HFFc6 (cell line): ENCODE results near the gene MAPKAPK3. TPM values are rescaled to one million over a fixed set of nuclear protein-coding genes. Genes with fewer than 3 reads are reported as not detected.
A peak's percentile ranks its signal among the peaks of the same experiment; 100 is the strongest.

Experiments
- DNase-seq: peaks from one replicate; pipeline ENCODE4 v3.0.0-alpha.2; 2018
- H3K27ac Mint-ChIP-seq: 2 replicates; pipeline ENCODE4 v1.8.0; 2020; ENCODE audit warnings: mild to moderate bottlenecking, mixed read lengths
- H3K27me3 Mint-ChIP-seq: 2 replicates; pipeline ENCODE4 v1.8.0; 2021; ENCODE audit warnings: mild to moderate bottlenecking, moderate library complexity, mixed read lengths; ENCODE audit not compliant: insufficient read depth
- H3K36me3 Mint-ChIP-seq: 2 replicates; pipeline ENCODE4 v1.8.0; 2021; ENCODE audit warnings: low read depth, mixed read lengths
- H3K4me1 Mint-ChIP-seq: 2 replicates; pipeline ENCODE4 v1.8.0; 2020; ENCODE audit warnings: low read depth, mixed read lengths
- H3K4me3 Mint-ChIP-seq: 2 replicates; pipeline ENCODE4 v1.8.0; 2020; ENCODE audit warnings: mild to moderate bottlenecking, moderate library complexity, mixed read lengths
- H3K9me3 Mint-ChIP-seq: 2 replicates; pipeline ENCODE4 v1.8.0; 2020; ENCODE audit warnings: mild to moderate bottlenecking, mixed read lengths
- total RNA-seq, 6 experiments: library from RNA; stranded (reverse); fragmentation: NEBNext Ultra II Directional; extraction: Animal tissue kit (Norgen Biotek cat#: 25700); gene quantifications; 2 replicates in 1 of 6; 3 replicates in 5 of 6; pipeline ENCODE4 v1.2.3, GENCODE V29; 2021
- TF ChIP-seq, protein P1 (sequence below): fragments of 200-600 bp; sonication (generic); IDR thresholded peaks from 2 replicates; pipeline ENCODE4 v1.5.0; 2021; ENCODE audit warnings: antibody characterized with exemption, mild to moderate bottlenecking

MAPKAPK3 gene
- total RNA-seq, 6 experiments from 2014 or later = 60.5 to 65.5 (median 62.8) TPM

DNA sequence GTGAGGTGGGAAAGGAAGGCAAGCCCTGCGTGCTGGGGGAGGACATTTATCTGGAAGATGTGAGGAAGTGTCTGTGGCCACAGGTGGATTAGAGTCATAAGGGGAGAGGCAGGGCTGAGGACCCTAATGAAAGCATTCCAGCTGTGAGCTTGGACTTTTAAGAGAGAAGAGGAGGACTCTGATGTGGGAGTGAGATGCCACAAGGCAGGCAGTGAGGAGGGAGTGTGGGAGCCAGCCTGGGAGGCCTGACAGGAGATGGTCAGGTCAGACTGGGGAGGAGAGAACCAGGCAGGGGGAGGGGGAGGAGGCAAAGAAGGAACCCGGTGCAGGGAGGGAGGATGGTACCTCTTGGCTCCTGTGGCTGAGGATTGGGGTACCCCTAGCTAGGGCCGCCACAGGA lies 21.0 kb downstream of the MAPKAPK3 start:
- H3K27ac Mint-ChIP-seq = peak overlapping the region; percentile 43; the same call in 1 of the 2 replicates
- H3K4me1 Mint-ChIP-seq = peaks cover 42% of the 10 kb centered on the region
- no peak for DNase-seq
- peaks cover 2% of the 10 kb centered on the region; the same call in 1 of the 2 replicates for H3K27me3 Mint-ChIP-seq
- peaks cover 6% of the 10 kb centered on the region; the same call in 1 of the 2 replicates for H3K36me3 Mint-ChIP-seq
- no peak overlapping the region; the same call in 1 of the 2 replicates for H3K4me3 Mint-ChIP-seq
- TF ChIP-seq, protein P1, sequence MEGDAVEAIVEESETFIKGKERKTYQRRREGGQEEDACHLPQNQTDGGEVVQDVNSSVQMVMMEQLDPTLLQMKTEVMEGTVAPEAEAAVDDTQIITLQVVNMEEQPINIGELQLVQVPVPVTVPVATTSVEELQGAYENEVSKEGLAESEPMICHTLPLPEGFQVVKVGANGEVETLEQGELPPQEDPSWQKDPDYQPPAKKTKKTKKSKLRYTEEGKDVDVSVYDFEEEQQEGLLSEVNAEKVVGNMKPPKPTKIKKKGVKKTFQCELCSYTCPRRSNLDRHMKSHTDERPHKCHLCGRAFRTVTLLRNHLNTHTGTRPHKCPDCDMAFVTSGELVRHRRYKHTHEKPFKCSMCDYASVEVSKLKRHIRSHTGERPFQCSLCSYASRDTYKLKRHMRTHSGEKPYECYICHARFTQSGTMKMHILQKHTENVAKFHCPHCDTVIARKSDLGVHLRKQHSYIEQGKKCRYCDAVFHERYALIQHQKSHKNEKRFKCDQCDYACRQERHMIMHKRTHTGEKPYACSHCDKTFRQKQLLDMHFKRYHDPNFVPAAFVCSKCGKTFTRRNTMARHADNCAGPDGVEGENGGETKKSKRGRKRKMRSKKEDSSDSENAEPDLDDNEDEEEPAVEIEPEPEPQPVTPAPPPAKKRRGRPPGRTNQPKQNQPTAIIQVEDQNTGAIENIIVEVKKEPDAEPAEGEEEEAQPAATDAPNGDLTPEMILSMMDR = no peak
- H3K9me3 Mint-ChIP-seq = no peaks in the 10 kb centered on the region

DNA sequence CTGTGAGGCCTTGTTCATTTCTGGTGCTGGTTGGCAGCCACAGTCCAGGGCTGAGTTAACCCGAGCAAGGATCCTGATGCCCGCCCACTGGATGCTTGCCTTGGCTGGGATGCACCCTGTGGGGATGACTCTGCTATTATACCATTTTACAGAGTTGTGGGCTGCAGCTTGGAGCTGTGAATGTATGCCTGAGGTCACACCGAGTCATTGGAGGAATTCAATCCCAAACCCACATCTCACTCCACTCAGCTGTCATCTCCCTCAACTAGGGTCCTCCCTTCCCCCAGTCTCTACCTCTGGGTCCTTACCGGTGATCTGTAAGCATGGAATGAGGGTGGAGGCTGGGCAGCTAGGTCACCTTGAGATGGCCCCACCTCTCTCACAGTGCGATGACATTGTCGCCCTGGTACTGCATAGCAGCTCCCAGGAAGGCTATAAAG lies 22.1 kb downstream of the MAPKAPK3 start:
- Mint-ChIP-seq H3K4me1 (peaks cover 33% of the 10 kb centered on the region), H3K27ac (peak overlapping the region; percentile 74), H3K9me3 (no peaks in the 10 kb centered on the region), H3K36me3 (peaks cover 6% of the 10 kb centered on the region; the same call in 1 of the 2 replicates), H3K4me3 (peak overlapping the region; percentile 4; the same call in 1 of the 2 replicates), H3K27me3 (peaks cover 2% of the 10 kb centered on the region; the same call in 1 of the 2 replicates)
- TF ChIP-seq, protein P1 = no peak
- DNase-seq = peak; percentile 66

DNA sequence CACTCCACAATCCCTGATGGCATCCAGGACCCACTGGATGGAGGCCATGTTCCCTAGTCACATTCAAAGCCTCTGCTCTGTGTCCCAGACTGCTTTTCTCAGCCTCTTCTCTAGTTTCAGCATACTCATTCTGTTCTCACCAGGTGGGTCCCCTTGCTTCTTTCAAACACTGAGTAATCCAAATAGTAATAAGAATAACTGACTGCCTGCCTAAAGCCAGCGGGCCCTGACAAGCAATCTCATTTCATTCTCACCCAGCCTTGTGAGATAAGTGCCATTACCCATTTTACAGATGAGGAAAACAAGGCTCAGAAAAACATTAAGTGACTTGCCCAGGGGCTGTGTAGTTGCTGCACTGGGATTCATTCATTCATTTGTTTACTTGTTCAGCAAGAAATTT lies 25.4 kb downstream of the MAPKAPK3 start:
- TF ChIP-seq, protein P1 = no peak
- no peaks in the 10 kb centered on the region for H3K9me3 Mint-ChIP-seq
- H3K36me3 Mint-ChIP-seq = peaks cover 6% of the 10 kb centered on the region
- no peak overlapping the region for H3K4me3 Mint-ChIP-seq
- H3K27me3 Mint-ChIP-seq = peaks cover 2% of the 10 kb centered on the region; the same call in 1 of the 2 replicates
- no peak for DNase-seq
- H3K4me1 Mint-ChIP-seq = peaks cover 25% of the 10 kb centered on the region
- no peak overlapping the region for H3K27ac Mint-ChIP-seq

DNA sequence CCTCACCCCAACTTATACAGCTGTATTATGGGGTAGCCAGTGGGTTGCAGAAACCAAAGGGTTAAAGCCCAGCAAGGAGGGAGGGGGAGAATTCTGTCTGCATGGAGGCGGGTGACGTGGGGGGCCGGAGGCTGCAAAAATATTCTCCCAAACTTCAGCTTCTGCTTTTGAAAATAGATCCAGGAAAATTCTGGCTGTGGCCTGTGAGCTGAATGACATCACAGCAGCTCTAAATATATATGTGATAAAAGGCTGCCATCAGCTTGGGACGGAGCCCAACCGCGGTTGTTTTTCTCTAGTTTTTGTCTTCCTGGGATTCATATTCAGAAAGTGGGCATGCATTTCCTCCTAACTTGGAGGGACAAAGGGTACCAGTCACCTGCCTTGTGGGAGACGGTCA lies 27.6 kb downstream of the MAPKAPK3 start:
- no peak overlapping the region for H3K4me3 Mint-ChIP-seq
- H3K4me1 Mint-ChIP-seq = peaks cover 13% of the 10 kb centered on the region
- no peak for DNase-seq
- no peaks in the 10 kb centered on the region for H3K9me3 Mint-ChIP-seq
- TF ChIP-seq, protein P1 = no peak
- H3K27me3 Mint-ChIP-seq = peaks cover 2% of the 10 kb centered on the region; the same call in 1 of the 2 replicates
- peaks cover 6% of the 10 kb centered on the region for H3K36me3 Mint-ChIP-seq
- H3K27ac Mint-ChIP-seq = no peak overlapping the region

DNA sequence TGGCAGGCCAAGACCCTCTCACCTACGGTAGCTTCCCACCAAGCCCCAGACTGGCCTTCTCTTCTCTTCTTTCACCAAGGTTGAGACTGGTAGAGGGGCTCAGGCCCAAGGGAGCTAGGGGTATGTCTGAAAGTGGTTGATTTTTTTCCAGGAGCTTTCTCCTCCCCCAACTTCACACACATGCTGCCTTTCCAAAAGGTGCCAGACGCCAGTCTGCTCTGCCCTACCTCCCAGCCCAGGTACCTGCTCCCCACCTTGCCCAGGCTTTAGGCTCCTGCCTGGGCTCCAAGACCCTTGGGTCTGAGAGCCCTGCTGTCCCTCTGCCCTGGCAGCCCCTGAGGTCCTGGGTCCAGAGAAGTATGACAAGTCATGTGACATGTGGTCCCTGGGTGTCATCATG lies 28.4 kb downstream of the MAPKAPK3 start:
- Mint-ChIP-seq H3K9me3 (no peaks in the 10 kb centered on the region), H3K4me1 (peaks cover 14% of the 10 kb centered on the region), H3K27ac (no peak overlapping the region), H3K27me3 (peaks cover 2% of the 10 kb centered on the region; the same call in 1 of the 2 replicates), H3K36me3 (peaks cover 6% of the 10 kb centered on the region), H3K4me3 (no peak overlapping the region)
- no peak for DNase-seq
- TF ChIP-seq, protein P1 = no peak
